Esophagus squamous epithelium (tissue), 4 donors: ENCODE results near the gene RCE1.

Experiments
- CTCF ChIP-seq, 6 experiments: fragments of 450-650 bp in 4 of 6; fragments of 200-600 bp in 2 of 6; sonication (generic) in 2 of 6; IDR thresholded peaks; one replicate each; pipeline ENCODE4 v1.5.1; 2016 to 2019; ENCODE audit warnings: antibody characterized with exemption in 6 of 6, mild to moderate bottlenecking in 4 of 6, moderate library complexity in 4 of 6
- POLR2A ChIP-seq, 4 donors: fragments of 450-650 bp; IDR thresholded peaks; one replicate each; pipeline ENCODE4 v1.6.1; 2017; ENCODE audit warnings: antibody characterized with exemption in 4 of 4, mild to moderate bottlenecking in 4 of 4, moderate library complexity in 3 of 4

- no peak for TF ChIP-seq CTCF (IDR thresholded peaks at IDR 0.05)
- TF ChIP-seq POLR2A (IDR thresholded peaks at IDR 0.05): no peak
Measured at GRCh38 chr11:66823700-66824099, 19.5 kb upstream of the RCE1 start.
